ENCODE results near the gene TSHZ1.

DNA sequence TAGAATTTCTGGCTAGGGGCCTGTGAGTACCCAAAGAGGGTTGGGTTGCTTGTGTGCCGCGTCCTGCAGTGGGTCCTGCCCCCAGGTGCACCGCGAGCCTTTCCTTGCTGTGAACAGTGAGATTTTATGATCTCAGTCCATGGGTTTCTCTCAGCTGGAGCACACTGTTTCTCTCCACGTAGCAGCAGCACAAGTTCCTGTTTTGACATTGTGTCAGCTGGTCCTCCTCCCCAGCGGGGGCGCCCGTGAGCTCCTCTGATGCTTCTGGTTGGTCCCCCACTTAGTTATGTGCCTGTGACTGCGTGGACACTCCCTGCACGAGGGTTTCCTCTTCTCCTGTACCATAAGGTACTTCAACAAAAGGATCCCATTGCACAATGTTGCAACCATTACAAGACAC lies 29.8 kb downstream of the TSHZ1 start:
- TF ChIP-seq MYC (IDR thresholded peaks at IDR 0.05; ENCODE audit: low read depth, low read length) (no peak), CTCF (IDR thresholded peaks at IDR 0.05; ENCODE audit: low read depth, low read length) (no peak), POLR2A (IDR thresholded peaks at IDR 0.05; ENCODE audit: extremely low read depth, insufficient read length) (no peak)
- TF ChIP-seq, protein P1, sequence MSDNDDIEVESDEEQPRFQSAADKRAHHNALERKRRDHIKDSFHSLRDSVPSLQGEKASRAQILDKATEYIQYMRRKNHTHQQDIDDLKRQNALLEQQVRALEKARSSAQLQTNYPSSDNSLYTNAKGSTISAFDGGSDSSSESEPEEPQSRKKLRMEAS (IDR thresholded peaks at IDR 0.05; ENCODE audit: low read depth, low read length): no peak
